ENCODE measurements around the gene FLG.

DNA sequence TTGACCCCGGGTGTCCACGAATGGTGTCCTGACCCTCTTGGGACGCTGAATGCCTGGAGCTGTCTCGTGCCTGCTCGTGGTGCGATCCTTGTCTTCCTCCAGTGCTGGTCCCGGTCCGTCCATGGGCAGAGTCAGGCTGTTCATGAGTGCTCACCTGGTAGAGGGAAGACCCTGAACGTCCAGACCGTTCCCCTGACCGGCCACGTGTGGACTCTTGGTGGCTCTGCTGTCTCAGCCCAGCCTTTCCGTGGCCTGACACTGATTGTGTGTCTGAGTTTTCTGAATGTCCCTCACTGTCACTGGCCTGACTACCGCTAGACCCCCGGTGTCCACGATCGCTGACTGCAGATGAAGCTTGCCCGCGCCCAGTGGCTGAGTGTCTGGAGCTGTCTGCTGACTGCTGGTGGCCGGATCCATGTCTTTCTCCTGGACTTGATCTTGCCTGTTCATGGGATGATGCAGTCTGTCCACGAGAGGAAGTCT, 11.7 kb downstream of the FLG start:
- TF ChIP-seq, protein P1, sequence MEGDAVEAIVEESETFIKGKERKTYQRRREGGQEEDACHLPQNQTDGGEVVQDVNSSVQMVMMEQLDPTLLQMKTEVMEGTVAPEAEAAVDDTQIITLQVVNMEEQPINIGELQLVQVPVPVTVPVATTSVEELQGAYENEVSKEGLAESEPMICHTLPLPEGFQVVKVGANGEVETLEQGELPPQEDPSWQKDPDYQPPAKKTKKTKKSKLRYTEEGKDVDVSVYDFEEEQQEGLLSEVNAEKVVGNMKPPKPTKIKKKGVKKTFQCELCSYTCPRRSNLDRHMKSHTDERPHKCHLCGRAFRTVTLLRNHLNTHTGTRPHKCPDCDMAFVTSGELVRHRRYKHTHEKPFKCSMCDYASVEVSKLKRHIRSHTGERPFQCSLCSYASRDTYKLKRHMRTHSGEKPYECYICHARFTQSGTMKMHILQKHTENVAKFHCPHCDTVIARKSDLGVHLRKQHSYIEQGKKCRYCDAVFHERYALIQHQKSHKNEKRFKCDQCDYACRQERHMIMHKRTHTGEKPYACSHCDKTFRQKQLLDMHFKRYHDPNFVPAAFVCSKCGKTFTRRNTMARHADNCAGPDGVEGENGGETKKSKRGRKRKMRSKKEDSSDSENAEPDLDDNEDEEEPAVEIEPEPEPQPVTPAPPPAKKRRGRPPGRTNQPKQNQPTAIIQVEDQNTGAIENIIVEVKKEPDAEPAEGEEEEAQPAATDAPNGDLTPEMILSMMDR (IDR thresholded peaks at IDR 0.05; ENCODE audit: poor library complexity, severe bottlenecking) = no peak
- TF ChIP-seq EZH2 (IDR thresholded peaks at IDR 0.05; ENCODE audit: borderline replicate concordance, insufficient read depth, low read length, poor library complexity, severe bottlenecking) (no peak), RAD21 (conservative IDR thresholded peaks at IDR 0.05) (no peak), MXI1 (conservative IDR thresholded peaks at IDR 0.05; ENCODE audit: poor library complexity, severe bottlenecking) (no peak), POLR2AphosphoS5 (IDR thresholded peaks at IDR 0.05) (no peak)
- TF ChIP-seq, protein P2, sequence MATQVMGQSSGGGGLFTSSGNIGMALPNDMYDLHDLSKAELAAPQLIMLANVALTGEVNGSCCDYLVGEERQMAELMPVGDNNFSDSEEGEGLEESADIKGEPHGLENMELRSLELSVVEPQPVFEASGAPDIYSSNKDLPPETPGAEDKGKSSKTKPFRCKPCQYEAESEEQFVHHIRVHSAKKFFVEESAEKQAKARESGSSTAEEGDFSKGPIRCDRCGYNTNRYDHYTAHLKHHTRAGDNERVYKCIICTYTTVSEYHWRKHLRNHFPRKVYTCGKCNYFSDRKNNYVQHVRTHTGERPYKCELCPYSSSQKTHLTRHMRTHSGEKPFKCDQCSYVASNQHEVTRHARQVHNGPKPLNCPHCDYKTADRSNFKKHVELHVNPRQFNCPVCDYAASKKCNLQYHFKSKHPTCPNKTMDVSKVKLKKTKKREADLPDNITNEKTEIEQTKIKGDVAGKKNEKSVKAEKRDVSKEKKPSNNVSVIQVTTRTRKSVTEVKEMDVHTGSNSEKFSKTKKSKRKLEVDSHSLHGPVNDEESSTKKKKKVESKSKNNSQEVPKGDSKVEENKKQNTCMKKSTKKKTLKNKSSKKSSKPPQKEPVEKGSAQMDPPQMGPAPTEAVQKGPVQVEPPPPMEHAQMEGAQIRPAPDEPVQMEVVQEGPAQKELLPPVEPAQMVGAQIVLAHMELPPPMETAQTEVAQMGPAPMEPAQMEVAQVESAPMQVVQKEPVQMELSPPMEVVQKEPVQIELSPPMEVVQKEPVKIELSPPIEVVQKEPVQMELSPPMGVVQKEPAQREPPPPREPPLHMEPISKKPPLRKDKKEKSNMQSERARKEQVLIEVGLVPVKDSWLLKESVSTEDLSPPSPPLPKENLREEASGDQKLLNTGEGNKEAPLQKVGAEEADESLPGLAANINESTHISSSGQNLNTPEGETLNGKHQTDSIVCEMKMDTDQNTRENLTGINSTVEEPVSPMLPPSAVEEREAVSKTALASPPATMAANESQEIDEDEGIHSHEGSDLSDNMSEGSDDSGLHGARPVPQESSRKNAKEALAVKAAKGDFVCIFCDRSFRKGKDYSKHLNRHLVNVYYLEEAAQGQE (IDR thresholded peaks at IDR 0.05; ENCODE audit: borderline replicate concordance) = no peak
